ELR (cell line): ENCODE measurements around the gene KLF16.
"Not testable (repeated sequence)": the region's sequence is repeated elsewhere in the genome, so short reads cannot be mapped to it uniquely, and the experiment has no call there.

ENCODE experiments used
- DNase-seq: peaks from one replicate; pipeline ENCODE4 v3.0.0-alpha.2; 2015; ENCODE audit warnings: low read depth

KLF16 gene

DNA sequence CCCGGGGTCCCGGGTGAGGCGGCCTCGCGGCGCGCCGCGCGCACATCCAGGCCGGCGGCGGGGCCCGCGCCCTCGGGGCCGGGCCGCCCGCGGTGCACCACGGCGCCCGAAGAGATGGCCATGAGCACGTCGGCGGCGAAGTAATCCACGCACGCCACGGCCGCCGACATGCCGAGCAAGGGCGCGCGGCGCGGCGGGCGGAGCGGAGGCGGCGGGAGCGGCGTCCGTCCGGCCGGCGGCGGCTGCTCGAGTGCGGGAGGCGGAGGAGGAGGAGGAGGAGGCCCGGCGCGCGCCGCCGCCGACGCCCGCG lies at the start of gene KLF16:
KLF16 (minus strand) TSS at position 252 of the 310 bp plus-strand sequence; CDS start at position 170, 82 bp downstream.
- no peak for DNase-seq

DNA sequence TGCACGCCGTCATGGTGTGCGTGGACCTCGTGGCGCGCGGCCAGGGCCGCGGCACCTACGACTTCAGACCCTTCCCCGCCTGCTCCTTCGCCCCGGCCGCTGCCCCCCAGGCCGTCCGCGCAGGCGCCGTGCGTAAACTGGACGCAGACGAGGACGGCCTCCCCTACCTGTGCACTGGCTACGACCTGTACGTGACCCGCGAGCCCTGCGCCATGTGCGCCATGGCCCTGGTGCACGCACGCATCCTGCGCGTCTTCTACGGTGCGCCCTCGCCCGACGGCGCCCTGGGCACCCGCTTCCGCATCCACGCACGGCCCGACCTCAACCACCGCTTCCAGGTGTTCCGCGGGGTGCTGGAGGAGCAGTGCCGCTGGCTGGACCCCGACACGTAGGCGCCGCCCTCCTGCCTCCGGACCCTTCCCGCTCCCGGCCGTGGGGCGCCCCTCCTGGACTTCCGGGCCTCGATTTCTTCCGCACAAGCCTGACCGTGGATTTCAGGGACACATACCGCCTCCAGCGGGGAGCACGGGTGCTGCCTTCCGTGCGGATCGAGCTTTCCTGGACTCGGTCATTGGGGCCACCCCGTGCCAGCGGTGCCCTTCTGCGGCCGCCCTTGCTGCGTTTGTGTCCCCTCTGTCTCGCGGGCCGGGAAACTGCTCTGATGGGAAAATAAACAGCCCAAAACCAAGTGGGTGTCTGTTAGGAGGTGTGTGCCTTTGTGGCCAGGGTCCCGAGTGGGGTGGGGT lies 49.6 kb upstream of the KLF16 start:
- no peak for DNase-seq

DNA sequence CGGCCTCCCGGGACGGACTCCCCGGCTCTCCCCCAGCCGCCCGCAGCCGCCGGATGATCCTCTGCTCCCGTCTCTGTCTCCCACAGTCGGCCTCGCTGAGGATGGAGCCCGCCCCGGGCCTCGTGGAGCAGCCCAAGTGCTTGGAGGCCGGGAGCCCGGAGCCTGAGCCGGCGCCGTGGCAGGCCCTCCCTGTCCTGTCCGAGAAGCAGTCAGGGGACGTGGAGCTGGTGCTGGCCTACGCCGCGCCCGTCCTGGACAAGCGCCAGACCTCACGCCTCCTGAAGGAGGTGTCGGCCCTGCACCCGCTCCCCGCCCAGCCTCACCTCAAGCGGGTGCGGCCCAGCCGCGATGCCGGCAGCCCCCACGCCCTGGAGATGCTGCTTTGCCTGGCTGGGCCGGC lies 48.6 kb upstream of the KLF16 start:
- DNase-seq = no peak

DNA sequence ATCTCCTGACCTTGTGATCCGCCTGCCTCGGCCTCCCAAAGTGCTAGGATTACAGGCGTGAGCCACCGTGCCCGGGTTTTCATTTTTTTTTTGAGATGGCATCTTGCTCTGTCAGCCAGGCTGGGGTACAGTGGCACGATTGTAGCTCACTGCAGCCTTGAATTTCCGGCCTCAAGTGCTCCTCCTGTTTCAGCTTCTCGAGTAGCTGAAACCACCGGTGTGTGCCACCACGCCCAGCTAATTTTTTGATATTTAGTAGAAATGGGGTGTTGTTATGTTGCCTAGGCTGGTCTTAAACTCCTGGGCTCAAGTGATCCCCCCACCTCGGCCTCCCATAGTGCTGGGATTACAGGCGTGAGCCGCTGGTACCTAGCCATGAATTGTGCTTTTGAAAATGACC lies 47.7 kb upstream of the KLF16 start:
- no peak for DNase-seq

DNA sequence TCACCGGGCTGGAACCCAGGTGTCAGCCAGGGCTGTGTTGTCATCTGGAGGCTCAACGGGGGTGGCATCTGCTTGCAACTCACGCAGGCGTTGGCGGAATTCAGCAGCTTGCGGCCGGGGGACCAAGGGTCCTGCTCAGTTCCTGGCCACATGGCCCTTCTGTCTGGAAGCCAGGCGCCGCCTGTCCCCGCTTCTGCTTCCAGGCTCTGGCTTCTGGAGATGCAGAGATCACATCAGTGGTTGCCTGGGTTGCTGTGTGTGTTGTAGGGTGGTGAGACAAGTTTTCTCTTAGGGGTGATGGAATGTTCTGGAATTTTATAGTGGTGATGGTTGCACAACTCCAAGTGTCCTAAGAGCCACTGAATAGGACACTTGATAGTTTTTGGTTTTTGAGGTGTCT lies 46.8 kb upstream of the KLF16 start:
- no peak for DNase-seq

DNA sequence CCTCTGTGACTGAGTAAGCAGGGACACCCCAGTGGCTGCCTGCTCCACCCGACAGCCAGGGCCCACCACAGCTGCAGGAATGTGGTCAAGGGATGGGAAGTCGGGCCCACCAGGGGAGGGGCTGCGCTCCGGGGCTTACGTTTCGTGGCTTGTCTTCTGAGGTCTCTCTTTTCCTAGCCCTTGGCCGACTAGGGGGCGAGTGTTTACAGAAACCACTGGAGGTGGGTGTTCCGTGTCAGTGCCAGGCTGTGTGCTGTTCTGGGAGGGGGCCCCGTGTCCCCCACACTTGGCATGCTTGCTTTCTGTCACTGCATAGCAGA lies 46.3 kb upstream of the KLF16 start:
- no peak for DNase-seq

DNA sequence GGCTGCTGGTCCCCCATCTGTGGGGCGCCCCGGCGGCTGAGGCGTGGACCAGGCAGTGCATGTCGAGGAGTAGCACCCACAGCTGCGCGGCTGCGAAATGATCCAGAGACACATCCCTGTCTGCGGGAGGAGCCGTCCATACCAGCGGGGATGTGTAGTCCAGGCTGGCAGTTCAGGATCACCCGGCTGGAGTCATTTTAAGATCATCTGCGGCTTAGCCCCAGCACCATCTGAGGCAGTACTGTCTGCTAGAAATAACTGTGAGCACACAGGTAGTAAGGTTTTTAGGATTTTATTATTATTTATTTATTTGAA lies 44.9 kb upstream of the KLF16 start:
- no peak for DNase-seq

DNA sequence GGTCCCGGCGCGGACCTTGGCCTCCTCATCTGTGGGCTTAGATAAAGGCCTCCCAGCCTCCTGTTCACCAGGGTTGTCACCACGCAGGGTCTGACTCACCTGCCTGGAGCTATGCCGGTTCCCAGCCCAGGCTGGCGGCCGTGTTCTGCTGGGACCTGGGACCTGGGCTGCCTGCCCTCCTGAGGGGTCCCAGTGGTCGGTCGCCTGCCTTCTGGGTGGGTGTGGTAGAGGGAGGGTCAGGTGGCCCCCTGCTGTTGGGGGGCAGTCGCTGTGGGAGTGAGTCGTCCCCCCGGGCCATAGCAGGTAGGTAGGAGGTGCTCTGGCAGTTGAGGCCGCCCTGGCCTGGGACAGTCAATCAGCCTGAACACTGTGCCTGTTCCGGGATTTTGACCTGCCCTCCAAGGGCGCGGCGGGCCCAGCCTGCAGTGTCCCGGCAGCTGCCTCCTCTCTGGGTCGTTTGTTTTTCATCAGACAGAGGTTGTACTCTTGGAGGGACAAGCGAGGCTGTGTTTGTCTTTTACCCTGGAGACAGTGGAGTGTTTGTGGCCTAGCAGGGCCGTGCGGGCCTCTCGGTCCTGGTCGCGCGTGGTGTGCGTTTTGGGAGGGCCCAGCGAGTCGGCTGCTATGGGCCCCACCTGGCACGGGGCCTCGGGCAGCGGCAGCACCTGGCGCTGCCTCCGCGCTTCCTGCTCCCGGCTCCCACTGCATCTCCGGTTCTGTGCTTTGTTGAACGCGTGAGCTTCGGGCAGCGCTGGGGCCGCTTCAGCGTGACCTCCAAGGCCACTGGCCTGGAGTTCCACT lies 44.4 kb upstream of the KLF16 start:
- peak; percentile 52 for DNase-seq

DNA sequence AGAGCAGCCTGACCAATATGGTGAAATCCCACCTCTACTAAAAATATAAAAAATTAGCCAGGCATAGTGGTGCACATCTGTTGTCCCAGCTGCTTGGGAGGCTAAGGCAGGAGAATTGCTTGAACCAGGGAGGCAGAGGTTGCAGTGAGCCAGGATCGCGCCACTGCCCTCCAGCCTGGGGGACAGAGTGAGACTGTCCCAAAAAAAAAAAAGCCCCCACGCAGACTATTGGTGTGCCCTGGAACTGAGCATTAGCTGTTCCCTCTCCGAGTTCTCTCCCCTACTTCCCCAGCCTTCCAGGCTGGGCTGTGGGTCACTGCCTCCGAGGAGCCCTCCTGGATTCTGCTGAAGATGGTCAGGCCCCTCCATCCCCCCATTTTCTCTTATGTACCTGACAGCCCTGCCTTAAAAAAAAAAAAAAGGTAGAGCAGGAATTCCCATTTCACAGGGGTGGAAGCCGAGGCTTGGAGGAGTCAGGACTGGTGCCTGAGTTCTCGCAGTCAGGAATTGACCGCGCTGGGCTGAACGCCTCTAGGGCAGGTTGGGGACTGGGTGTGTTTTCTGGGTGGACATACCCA lies 43.7 kb upstream of the KLF16 start:
- DNase-seq = no peak

DNA sequence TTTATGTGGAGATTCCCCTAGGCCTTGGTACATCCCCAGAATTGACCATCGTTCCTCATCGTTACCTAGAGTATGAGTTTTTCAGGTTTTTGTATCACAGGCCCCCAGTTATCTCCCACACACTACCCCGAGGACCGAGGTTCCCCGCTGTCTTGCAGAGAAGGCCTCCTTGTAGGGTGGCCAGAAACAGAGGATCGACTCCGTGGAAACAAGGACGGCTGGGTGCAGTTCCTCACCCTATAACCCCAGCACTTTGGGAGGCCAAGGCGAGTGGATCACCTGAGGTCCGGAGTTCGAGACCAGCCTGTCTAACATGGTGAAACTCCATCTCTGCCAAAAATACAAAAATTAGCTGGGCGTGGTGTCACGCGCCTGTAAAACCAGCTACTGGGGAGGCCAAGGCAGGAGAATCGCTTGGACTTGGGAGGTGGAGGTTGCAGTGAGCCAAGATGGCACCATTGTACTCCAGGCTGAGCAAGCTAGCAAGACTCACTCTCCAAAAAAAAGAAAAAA lies 42.5 kb upstream of the KLF16 start:
- DNase-seq = no peak

DNA sequence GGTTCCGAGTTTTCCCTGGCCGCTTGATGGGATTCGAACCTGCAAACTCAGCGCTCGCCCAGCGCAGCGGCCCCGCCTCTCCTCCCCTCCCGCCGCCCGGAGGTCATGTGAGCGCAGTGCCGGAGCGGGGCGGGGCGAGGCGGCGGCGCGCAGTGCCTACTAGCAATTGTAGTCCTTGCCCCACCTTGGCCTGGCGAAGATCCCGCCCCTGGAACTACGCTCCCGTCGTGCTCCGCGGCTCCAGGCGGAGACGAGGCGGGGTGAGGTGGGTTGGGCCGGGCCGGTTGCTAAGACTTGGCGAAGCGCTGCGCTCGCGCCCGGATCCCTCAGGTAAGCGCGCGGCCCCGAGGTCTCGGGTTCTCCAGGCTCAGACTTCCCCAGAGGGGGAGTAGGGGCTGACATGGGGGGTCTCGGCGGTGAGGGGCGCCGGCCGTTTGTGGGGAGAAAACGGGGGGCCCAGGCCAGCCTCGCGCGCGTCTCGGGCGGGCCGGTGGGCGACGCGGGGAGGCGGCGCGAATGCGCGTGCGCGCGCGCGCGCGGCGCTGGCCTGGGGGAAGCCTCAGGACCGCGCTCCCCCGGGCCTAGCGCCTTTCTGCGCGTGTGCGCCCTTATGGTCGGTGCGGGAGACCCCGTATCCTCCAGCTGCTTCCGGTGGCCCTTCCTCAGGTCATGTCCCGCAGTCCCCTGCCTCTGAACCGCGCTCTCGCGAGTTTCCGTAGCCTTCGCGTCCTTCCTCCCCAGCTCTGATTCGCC lies 41.9 kb upstream of the KLF16 start, which contains the start of the genes ADAT3 and SCAMP4:
ADAT3 (plus strand) TSS at position 290 of the 753 bp plus-strand sequence. CDS start 6,649 bp downstream, outside the sequence.
SCAMP4 (plus strand) TSS at position 290 of the 753 bp plus-strand sequence. CDS start 9,621 bp downstream, outside the sequence.
- peak; percentile 99 for DNase-seq

DNA sequence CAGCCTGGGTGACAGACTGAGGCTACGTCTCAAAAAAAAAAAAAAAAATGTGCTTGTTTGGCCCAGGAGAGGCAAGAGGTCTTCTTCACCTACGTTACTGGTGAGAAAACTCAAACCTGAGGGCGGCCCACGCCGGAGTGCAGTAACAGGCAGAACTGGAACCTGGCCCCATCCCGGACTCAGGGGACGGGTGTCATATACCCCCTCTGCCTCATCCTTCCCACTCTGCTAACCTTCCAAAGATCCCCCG lies 41.4 kb upstream of the KLF16 start:
- no peak for DNase-seq

DNA sequence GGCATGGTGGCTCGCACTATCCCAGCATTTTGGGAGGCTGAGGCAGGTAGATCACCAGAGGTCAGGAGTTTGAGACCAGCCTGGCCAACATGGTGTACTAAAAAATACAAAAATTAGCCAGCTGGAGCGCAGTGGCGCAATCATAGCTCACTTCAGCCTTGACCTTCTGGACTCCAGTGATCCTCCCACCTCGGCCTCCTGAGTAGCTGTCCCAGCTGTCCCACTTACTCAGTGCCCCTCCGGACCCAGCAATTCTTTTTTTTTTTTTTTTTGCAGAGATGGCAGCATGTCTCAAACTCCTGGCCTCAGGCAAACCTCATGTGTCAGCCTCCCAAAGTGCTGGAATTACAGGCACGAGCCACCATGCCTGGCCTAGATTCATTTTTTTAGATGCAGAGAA lies 39.5 kb upstream of the KLF16 start:
- DNase-seq = no peak

DNA sequence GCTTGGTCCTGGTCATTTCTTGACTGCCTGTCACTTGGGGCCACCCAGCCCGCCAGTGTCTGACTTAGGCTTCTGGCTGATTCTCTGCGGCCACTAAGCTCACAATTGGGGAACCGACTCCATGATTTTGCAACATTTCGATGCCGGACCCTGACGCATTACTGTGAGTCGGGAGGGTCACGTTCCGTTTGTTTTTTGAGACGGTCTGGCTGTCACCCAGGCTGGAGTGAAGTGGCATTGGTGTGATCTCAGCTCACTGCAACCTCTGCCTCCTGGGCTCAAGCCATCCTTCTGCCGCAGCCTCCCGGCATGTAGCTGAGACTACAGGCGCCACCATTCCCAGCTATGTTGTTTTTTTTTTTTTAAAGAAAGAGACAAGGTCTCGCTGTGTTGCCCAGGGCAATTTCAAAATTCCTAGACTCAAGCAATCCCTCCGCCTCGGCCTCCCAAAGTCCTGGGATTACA lies 38.6 kb upstream of the KLF16 start:
- no peak for DNase-seq

DNA sequence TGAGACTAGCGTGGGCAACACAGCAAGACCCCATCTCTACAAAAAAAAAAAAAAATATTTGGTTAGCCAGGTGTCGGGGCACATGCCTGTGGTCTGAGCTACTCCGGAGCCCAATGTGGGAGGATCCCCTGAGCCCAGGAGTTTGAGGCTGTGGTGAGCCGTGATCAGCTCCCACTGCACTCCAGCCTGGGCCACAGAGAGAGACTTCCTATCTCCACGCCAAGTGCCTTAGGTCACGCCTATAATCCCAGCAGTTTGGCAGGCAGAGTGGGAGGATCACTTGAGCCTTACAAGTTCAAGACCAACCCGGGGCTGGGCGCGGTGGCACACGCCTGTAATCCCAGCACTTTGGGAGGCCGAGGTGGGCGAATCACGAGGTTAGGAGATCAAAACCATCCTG lies 33.1 kb upstream of the KLF16 start:
- no peak for DNase-seq

DNA sequence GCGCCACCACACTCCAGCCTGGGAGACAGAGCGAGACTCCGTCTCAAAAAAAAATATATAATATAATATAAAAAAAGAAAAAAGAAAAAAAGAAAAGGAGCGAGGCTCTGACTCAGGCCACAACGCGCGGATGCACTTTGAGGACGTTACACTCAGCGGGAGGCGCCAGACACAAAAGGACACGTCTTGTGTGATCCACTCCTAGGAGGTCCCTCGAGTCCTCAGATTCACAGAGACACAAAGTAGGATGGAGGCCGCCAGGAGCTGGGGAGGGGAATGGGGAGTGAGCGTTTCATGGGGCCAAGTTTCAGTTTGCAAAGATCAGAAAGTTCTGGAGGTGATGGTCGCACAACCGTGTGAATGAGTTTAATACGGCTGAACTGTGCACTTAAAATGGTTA lies 30.4 kb upstream of the KLF16 start:
- no peak for DNase-seq

DNA sequence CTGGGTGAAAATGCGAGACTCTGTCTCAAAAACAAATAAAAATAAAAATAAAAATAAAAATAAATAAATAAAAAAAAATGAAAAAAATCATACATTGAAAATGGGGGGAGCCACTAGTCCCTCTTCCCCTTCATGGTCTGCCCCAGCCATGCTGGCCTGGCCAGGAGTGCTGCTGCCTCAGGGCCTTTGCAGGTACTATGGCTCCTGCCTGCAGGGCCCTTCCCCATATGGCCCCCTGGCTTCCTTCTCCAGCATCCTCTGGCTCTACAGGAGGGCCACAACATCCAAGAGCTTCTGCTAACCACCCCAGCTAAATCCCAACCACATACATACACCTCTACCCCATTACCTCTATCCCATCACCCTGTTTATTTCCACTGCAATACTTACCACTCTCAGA lies 26.5 kb upstream of the KLF16 start:
- no peak for DNase-seq

DNA sequence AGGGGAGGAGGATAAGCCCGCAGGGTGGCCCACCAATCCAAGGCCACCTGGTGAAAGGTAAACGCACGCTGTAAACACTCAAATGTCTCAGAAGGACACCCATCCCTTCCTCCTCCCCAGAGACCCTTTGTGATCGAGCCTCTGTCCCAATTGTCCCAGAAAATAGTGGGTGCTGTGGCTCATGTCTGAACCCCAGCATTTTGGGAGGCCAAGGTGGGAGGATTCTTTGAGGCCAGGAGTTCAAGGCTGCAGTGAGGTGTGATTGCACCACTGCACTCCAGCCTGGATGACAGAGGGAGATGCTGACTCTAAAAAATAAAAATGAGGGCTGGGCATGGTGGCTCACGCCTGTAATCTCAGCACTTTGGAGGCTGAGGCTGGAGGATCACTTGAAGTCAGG lies 25.0 kb upstream of the KLF16 start:
- DNase-seq = no peak

DNA sequence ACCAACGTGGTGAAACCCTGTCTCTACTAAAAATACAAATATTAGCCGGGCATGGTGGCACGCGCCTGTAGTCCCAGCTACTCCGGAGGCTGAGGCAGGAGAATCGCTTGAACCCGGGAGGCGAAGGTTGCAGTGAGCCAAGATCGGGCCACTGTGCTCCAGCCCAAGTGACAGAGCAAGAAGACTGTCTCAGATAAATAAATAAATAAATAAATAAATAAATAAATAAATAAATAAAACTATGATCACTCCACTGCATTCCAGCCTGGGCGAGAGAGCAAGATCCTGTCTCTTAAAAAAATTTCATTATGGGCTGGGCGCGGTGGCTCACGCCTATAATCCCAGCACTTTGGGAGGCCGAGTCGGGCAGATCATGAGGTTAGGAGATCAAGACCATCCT lies 23.0 kb upstream of the KLF16 start:
- not testable (repeated sequence) for DNase-seq

DNA sequence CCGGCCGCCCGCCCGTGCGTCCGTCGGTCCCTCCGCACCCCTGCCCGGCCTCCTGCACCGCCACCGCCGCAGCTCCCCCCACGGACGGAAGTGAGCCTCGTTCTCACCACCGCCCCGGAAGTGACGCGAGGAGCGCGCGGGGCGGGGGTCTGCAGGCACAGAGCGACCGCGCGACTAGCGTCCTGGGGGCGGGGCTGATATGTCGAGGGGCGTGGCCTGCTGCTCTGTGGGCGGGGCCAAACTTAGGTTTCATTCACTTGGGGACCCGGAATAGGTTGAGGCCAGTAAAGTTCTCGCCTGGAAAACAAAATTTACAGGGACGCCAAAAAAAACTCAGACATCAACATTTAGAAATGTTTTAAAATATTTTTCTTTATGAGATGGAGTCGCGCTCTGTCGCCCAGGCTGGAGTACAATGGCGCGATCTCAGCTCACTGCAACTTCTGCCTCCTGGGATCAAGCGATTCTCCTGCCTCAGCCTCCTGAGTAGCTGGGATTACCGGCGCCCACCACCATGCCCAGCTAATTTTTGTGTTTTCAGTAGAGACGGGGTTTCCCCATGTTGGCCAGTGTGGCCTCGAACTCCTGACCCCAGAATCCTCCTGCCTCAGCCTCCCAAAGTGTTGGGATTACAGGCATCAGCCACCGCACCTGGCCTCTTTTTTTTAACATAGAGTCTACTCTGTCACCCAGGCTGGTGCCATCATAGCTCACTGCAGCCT lies 22.2 kb upstream of the KLF16 start, which contains the start of gene ABHD17A:
ABHD17A (minus strand) TSS at position 99 of the 722 bp plus-strand sequence. CDS start 3,930 bp downstream, outside the sequence.
- peak; percentile 93 for DNase-seq

DNA sequence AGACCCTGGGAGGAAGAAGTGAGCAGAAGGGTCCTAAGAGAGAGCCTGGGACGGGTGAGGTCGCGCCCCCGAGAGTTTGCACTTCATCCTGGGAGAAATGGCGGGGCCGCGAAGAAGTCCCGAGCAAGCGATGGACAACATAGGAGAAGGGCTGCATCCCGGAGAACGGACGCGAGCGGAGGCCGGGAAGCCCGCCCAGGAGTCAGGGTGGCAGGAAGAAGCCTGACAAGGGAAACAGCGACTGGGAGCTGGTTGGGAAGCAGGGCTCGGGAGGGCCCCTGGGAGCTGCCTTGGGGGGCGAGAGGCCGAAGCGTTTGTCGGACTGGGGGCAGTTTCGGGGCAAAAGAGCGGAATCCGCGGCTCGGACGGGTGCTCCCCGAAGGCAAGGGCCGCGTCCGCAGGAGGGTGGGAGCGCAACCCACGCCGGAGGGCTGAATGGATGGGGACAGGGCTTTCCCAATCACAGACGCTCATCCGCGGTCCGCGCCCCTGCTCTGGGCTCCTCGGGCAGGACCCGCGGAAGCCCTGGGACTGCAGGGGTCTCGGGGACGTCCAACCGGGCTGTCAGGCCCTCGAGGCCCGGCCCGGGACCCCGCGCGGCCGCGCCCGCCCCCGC lies 21.4 kb upstream of the KLF16 start:
- DNase-seq = peak; percentile 48
